Hepatocyte (in vitro differentiated cells): ENCODE results near the gene NGEF. TPM values are rescaled to one million over a fixed set of nuclear protein-coding genes. Genes with fewer than 3 reads are reported as not detected.

ENCODE experiments used
- DNase-seq: peaks from one replicate; pipeline ENCODE4 v3.0.0-alpha.2; 2016; ENCODE audit warnings: low spot score
- H2AFZ ChIP-seq: fragments of 200-600 bp; sonication (generic); 2 replicates; pipeline ENCODE4 v1.6.0; 2016; ENCODE audit warnings: antibody characterized with exemption, mild to moderate bottlenecking
- H3K27ac ChIP-seq: fragments of 200-600 bp; sonication (generic); 2 replicates; pipeline ENCODE4 v1.5.1; 2016; ENCODE audit warnings: mild to moderate bottlenecking
- H3K27me3 ChIP-seq: fragments of 200-600 bp; sonication (generic); 2 replicates; pipeline ENCODE4 v1.6.1; 2016
- H3K36me3 ChIP-seq: fragments of 200-600 bp; sonication (generic); replicated peaks from 2 replicates; pipeline ENCODE4 v1.5.1; 2016; ENCODE audit warnings: low read depth; ENCODE audit not compliant: insufficient read depth
- H3K4me1 ChIP-seq: fragments of 200-600 bp; sonication (generic); 2 replicates; pipeline ENCODE4 v1.5.1; 2016; ENCODE audit warnings: mild to moderate bottlenecking, moderate library complexity; ENCODE audit not compliant: insufficient read depth
- H3K4me2 ChIP-seq: fragments of 200-600 bp; sonication (generic); 2 replicates; pipeline ENCODE4 v1.6.0; 2016
- H3K4me3 ChIP-seq: fragments of 200-600 bp; sonication (generic); 2 replicates; pipeline ENCODE4 v1.5.1; 2016; ENCODE audit warnings: mild to moderate bottlenecking
- H3K79me2 ChIP-seq: fragments of 200-600 bp; sonication (generic); 2 replicates; pipeline ENCODE4 v1.6.0; 2017; ENCODE audit warnings: mild to moderate bottlenecking
- H3K9me2 ChIP-seq: fragments of 200-600 bp; sonication (generic); replicated peaks from 2 replicates; pipeline ENCODE4 v1.6.0; 2017; ENCODE audit warnings: mild to moderate bottlenecking; ENCODE audit not compliant: insufficient read depth
- H3K9me3 ChIP-seq: fragments of 200-600 bp; sonication (generic); 2 replicates; pipeline ENCODE4 v1.5.1; 2016; ENCODE audit warnings: low read depth, mild to moderate bottlenecking
- H4K20me1 ChIP-seq: fragments of 200-600 bp; sonication (generic); 2 replicates; pipeline ENCODE4 v1.6.0; 2016; ENCODE audit warnings: mild to moderate bottlenecking; ENCODE audit not compliant: insufficient read depth, poor library complexity, severe bottlenecking
- EZH2 ChIP-seq: fragments of 200-600 bp; sonication (generic); IDR thresholded peaks from 2 replicates; pipeline ENCODE4 v1.6.1; 2016; ENCODE audit warnings: antibody characterized with exemption, mild to moderate bottlenecking, borderline replicate concordance
- EZH2phosphoT487 ChIP-seq: fragments of 200-600 bp; sonication (generic); IDR thresholded peaks from one replicate; pipeline ENCODE4 v1.6.1; 2018; ENCODE audit warnings: antibody characterized with exemption, mild to moderate bottlenecking, low read depth, moderate library complexity; ENCODE audit not compliant: unreplicated experiment, severe bottlenecking
- WGBS: methylation state at CpG from one replicate; pipeline ENCODE4 v1.1.6; 2016; ENCODE audit warnings: low lambda C conversion rate; ENCODE audit errors: missing lambda C conversion rate; 5-methylcytosine and 5-hydroxymethylcytosine counted together
- polyA plus RNA-seq: library from polyadenylated mRNA; unstranded; fragments of >200 nt; fragmentation: Nextera tagmentation; extraction: Ambion mirVana; gene quantifications from 2 replicates; pipeline ENCODE4 v1.2.1, GENCODE V29; 2016
- total RNA-seq: library from RNA; depleted of rRNA; stranded (reverse); fragments of >200 nt; gene quantifications from 2 replicates; pipeline ENCODE4 v1.2.3, GENCODE V29; 2014
- TF ChIP-seq, protein P1 (sequence below): fragments of 200-600 bp; sonication (generic); IDR thresholded peaks from 2 replicates; pipeline ENCODE4 v1.5.1; 2016; ENCODE audit warnings: antibody characterized with exemption, mild to moderate bottlenecking; ENCODE audit not compliant: poor library complexity

Gene NGEF
- total and polyA plus RNA-seq, 2 experiments from 2014 or later = 2.2 to 3.2 TPM

DNA sequence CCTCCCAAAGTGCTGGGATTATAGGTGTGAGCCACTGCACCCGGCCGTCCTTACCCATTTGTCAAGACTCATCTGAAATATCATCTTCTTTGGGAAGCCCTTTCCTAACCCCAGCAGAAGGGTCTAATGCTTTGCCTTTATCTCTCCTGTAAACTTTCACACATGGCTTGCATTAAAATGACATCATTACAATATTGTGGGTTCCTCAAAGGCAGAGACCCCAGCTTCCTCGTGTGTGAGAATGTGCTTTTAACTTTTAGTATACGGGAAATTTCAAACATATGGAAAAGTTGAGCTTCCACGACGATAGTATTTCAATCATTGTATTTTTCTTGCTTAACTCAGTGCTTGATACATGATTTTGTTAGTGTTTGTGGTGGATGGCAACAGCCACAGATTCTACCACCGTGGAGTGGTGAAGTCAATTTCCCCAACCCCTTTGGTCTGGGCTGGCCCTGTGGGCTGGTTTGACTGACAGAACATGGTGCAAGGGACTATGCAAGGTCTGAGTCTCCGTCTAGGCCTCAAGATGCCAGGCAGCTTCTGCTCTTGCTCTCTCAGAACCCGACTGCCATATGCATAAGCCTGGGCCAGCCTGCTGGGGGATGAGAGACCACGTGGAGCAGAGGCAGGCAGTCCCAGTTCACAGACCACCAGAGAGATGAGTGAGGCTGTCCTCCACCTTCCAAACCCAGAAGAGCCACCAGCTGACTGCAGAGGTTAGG, 39.9 kb downstream of the NGEF start:
- Histone ChIP-seq H3K4me3 (no peak overlapping the region), H4K20me1 (no peaks in the 10 kb centered on the region), H3K4me2 (no peak overlapping the region), H3K9me2 (no peaks in the 10 kb centered on the region), H3K9me3 (no peaks in the 10 kb centered on the region), H3K79me2 (no peaks in the 10 kb centered on the region), H2AFZ (no peak overlapping the region), H3K27me3 (no peaks in the 10 kb centered on the region), H3K27ac (no peak overlapping the region), H3K4me1 (no peaks in the 10 kb centered on the region), H3K36me3 (no peaks in the 10 kb centered on the region)
- 68% methylated on average over 10 of the region's 10 CpGs for WGBS
- DNase-seq = no peak
- TF ChIP-seq EZH2 (no peak), EZH2phosphoT487 (no peak)
- TF ChIP-seq, protein P1, sequence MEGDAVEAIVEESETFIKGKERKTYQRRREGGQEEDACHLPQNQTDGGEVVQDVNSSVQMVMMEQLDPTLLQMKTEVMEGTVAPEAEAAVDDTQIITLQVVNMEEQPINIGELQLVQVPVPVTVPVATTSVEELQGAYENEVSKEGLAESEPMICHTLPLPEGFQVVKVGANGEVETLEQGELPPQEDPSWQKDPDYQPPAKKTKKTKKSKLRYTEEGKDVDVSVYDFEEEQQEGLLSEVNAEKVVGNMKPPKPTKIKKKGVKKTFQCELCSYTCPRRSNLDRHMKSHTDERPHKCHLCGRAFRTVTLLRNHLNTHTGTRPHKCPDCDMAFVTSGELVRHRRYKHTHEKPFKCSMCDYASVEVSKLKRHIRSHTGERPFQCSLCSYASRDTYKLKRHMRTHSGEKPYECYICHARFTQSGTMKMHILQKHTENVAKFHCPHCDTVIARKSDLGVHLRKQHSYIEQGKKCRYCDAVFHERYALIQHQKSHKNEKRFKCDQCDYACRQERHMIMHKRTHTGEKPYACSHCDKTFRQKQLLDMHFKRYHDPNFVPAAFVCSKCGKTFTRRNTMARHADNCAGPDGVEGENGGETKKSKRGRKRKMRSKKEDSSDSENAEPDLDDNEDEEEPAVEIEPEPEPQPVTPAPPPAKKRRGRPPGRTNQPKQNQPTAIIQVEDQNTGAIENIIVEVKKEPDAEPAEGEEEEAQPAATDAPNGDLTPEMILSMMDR = no peak

DNA sequence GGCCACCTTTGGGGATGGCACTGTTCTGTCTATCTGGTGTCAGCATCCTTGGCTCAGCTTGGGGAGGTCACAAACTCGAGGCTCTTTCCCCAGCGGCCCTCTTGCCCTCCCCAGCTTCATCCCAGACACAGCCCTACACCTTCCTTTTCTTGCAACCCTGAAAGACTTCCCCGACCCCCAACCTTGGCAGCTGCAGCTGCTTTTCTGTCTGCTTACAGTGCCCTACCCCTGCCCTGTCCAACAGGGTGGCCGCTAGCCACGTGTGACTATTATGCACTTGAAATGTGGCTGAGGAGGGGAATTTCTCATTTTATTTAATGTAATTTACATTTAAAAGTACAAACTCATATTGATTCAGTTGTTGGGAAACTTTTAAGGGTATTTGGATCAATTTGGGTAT, 41.3 kb downstream of the NGEF start:
- Histone ChIP-seq H3K9me2 (no peaks in the 10 kb centered on the region), H3K4me2 (no peak overlapping the region), H3K36me3 (no peaks in the 10 kb centered on the region), H4K20me1 (no peaks in the 10 kb centered on the region), H3K79me2 (no peaks in the 10 kb centered on the region), H3K27me3 (no peaks in the 10 kb centered on the region), H3K9me3 (no peaks in the 10 kb centered on the region), H2AFZ (no peak overlapping the region), H3K4me1 (no peaks in the 10 kb centered on the region), H3K4me3 (no peak overlapping the region), H3K27ac (no peak overlapping the region)
- 84% methylated on average over 5 of the region's 5 CpGs for WGBS
- TF ChIP-seq EZH2 (no peak), EZH2phosphoT487 (no peak)
- TF ChIP-seq, protein P1 = no peak
- no peak for DNase-seq

DNA sequence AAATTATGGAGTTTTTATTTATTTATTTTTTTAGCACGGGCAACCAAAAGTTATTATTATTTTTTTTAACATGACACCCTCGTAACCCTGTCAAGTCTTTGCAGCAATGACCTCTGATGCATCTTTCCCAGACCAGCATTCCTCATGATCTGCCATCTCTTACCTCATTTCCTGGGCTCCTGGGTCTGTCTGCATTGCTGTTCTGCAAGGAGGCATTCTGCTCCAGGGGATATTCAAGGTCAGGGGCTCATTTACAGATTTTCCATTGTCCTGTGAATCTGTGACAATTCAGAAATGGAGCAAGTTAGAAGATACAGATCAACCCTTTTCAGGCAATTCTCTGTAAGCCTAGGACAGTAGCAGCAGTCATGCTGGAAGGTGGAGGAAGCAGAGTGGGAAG, 43.0 kb downstream of the NGEF start:
- H3K36me3 ChIP-seq = no peaks in the 10 kb centered on the region
- 78% methylated on average over 2 of the region's 2 CpGs for WGBS
- no peaks in the 10 kb centered on the region for H3K9me3 ChIP-seq
- no peak overlapping the region for H2AFZ ChIP-seq
- H3K4me3 ChIP-seq = no peak overlapping the region
- H4K20me1 ChIP-seq = no peaks in the 10 kb centered on the region
- TF ChIP-seq, protein P1 = no peak
- TF ChIP-seq EZH2 (no peak), EZH2phosphoT487 (no peak)
- no peak overlapping the region for H3K4me2 ChIP-seq
- no peaks in the 10 kb centered on the region for H3K9me2 ChIP-seq
- DNase-seq = no peak
- H3K27ac ChIP-seq = no peak overlapping the region
- no peaks in the 10 kb centered on the region for H3K4me1 ChIP-seq
- H3K27me3 ChIP-seq = no peaks in the 10 kb centered on the region
- H3K79me2 ChIP-seq = no peaks in the 10 kb centered on the region

DNA sequence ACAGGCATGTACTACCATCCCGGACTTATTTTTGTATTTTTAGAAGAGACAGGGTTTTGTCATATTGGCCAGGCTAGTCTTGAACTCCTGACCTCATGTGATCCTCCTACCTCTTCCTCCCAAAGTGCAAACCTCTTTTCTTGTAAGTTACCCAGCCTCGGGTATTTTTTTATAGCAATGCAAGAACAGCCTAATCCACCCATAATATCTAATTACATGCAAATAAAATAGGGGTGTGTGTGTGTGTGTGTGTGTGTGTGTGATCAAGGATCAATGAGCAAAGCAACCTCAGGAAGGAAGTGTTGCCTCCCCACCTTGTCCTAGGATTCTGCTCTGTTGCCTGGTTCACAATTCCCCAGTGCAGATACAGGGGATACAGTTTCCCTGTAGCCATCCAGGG, 45.6 kb downstream of the NGEF start:
- H3K27ac ChIP-seq = no peak overlapping the region
- H3K9me2 ChIP-seq = no peaks in the 10 kb centered on the region
- no peaks in the 10 kb centered on the region for H3K9me3 ChIP-seq
- H3K79me2 ChIP-seq = no peaks in the 10 kb centered on the region
- WGBS = 55% methylated on average over 2 of the region's 2 CpGs
- no peak overlapping the region for H3K4me3 ChIP-seq
- H3K27me3 ChIP-seq = no peaks in the 10 kb centered on the region
- H4K20me1 ChIP-seq = no peaks in the 10 kb centered on the region
- no peaks in the 10 kb centered on the region for H3K36me3 ChIP-seq
- no peak overlapping the region for H3K4me2 ChIP-seq
- H3K4me1 ChIP-seq = no peaks in the 10 kb centered on the region
- no peak overlapping the region for H2AFZ ChIP-seq
- DNase-seq = no peak
- TF ChIP-seq EZH2 = no peak
- TF ChIP-seq, protein P1 = no peak
- no peak for TF ChIP-seq EZH2phosphoT487
